C4-2B (cell line): ENCODE measurements around the gene ABHD16B.

Source experiments
- ZFX ChIP-seq: fragments of 450-650 bp; IDR thresholded peaks from 2 replicates; pipeline ENCODE4 v1.6.1; 2017
- TF ChIP-seq, protein P1 (sequence below): fragments of 450-650 bp; conservative IDR thresholded peaks from 2 replicates; pipeline ENCODE4 v1.5.1; 2017; ENCODE audit warnings: mild to moderate bottlenecking

- TF ChIP-seq, protein P1, sequence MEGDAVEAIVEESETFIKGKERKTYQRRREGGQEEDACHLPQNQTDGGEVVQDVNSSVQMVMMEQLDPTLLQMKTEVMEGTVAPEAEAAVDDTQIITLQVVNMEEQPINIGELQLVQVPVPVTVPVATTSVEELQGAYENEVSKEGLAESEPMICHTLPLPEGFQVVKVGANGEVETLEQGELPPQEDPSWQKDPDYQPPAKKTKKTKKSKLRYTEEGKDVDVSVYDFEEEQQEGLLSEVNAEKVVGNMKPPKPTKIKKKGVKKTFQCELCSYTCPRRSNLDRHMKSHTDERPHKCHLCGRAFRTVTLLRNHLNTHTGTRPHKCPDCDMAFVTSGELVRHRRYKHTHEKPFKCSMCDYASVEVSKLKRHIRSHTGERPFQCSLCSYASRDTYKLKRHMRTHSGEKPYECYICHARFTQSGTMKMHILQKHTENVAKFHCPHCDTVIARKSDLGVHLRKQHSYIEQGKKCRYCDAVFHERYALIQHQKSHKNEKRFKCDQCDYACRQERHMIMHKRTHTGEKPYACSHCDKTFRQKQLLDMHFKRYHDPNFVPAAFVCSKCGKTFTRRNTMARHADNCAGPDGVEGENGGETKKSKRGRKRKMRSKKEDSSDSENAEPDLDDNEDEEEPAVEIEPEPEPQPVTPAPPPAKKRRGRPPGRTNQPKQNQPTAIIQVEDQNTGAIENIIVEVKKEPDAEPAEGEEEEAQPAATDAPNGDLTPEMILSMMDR: no peak
- no peak for TF ChIP-seq ZFX
These were observed 32.3 kb upstream of the ABHD16B start for GRCh38 chr20:63828951-63829350.
